Prostate gland (tissue), 2 donors: ENCODE results near the gene GRID1.

Experiments
- CTCF ChIP-seq, 4 experiments: fragments of 200-600 bp in 2 of 4; fragments of 450-650 bp in 2 of 4; sonication (generic) in 2 of 4; IDR thresholded peaks; 1 replicate in 3 of 4; 2 replicates in 1 of 4; pipeline ENCODE4 v1.5.1; 2016 to 2019; ENCODE audit warnings: antibody characterized with exemption in 4 of 4, mild to moderate bottlenecking in 2 of 4, moderate library complexity in 2 of 4
- POLR2A ChIP-seq: fragments of 450-650 bp; IDR thresholded peaks from one replicate; pipeline ENCODE4 v1.6.1; 2016; ENCODE audit warnings: antibody characterized with exemption, mild to moderate bottlenecking

- TF ChIP-seq CTCF (IDR thresholded peaks at IDR 0.05) (no peak), POLR2A (no peak)
These were observed 243.3 kb downstream of the GRID1 start for GRCh38 chr10:86123304-86123703.
